Sigmoid colon (tissue), 3 donors: ENCODE measurements around the gene RPEL1.

Source experiments
- POLR2A ChIP-seq, 2 donors: fragments of 450-650 bp; IDR thresholded peaks; one replicate each; pipeline ENCODE4 v1.6.1; 2016; ENCODE audit warnings: antibody characterized with exemption in 2 of 2, mild to moderate bottlenecking in 2 of 2, moderate library complexity in 2 of 2
- TF ChIP-seq, protein P1 (sequence below), 4 experiments: fragments of 450-650 bp in 3 of 4; fragments of 200-600 bp in 1 of 4; IDR thresholded peaks; one replicate each; pipeline ENCODE4 v1.5.1; 2016 to 2019; ENCODE audit warnings: antibody characterized with exemption in 4 of 4, mild to moderate bottlenecking in 3 of 4, moderate library complexity in 2 of 4

- TF ChIP-seq POLR2A (IDR thresholded peaks at IDR 0.05), result no peak
- TF ChIP-seq, protein P1, sequence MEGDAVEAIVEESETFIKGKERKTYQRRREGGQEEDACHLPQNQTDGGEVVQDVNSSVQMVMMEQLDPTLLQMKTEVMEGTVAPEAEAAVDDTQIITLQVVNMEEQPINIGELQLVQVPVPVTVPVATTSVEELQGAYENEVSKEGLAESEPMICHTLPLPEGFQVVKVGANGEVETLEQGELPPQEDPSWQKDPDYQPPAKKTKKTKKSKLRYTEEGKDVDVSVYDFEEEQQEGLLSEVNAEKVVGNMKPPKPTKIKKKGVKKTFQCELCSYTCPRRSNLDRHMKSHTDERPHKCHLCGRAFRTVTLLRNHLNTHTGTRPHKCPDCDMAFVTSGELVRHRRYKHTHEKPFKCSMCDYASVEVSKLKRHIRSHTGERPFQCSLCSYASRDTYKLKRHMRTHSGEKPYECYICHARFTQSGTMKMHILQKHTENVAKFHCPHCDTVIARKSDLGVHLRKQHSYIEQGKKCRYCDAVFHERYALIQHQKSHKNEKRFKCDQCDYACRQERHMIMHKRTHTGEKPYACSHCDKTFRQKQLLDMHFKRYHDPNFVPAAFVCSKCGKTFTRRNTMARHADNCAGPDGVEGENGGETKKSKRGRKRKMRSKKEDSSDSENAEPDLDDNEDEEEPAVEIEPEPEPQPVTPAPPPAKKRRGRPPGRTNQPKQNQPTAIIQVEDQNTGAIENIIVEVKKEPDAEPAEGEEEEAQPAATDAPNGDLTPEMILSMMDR (IDR thresholded peaks at IDR 0.05), result no peak
These were observed 38.5 kb upstream of the RPEL1 start for GRCh38 chr10:103207141-103207540.
